H1 (cell line): ENCODE results near the gene LKAAEAR1. TPM values are rescaled to one million over a fixed set of nuclear protein-coding genes. Genes with fewer than 3 reads are reported as not detected.

Source experiments
- BCL11A ChIP-seq, 2 experiments: IDR thresholded peaks; one replicate each; pipeline ENCODE4 v1.6.1; 2011; ENCODE audit warnings: low read depth in 2 of 2, low read length in 2 of 2, mild to moderate bottlenecking in 2 of 2
- CBX5 ChIP-seq: fragments of 300-800, 300-1000 bp; sonication (generic); IDR thresholded peaks from 2 replicates; pipeline ENCODE4 v1.7.1; 2016; ENCODE audit warnings: antibody characterized with exemption, low read length, low read depth
- CBX8 ChIP-seq: fragments of 300-800, 300-1000 bp; sonication (generic); IDR thresholded peaks from 2 replicates; pipeline ENCODE4 v1.7.1; 2016; ENCODE audit warnings: low read depth, low read length, borderline replicate concordance
- CREB1 ChIP-seq: IDR thresholded peaks from 2 replicates; pipeline ENCODE4 v1.6.1; 2012; ENCODE audit warnings: inconsistent platforms
- CTBP2 ChIP-seq: IDR thresholded peaks from 2 replicates; pipeline ENCODE4 v1.7.0; 2011; ENCODE audit warnings: borderline replicate concordance, mild to moderate bottlenecking, moderate library complexity, mixed read lengths, low read length; ENCODE audit not compliant: insufficient read depth, insufficient read length
- E2F6 ChIP-seq: IDR thresholded peaks from 2 replicates; pipeline ENCODE4 v1.6.1; 2012; ENCODE audit warnings: inconsistent platforms
- GTF2F1 ChIP-seq: IDR thresholded peaks from 2 replicates; pipeline ENCODE4 v1.6.1; 2012; ENCODE audit warnings: low read depth, low read length, improper control_type of control experiment, borderline replicate concordance
- HDAC6 ChIP-seq: IDR thresholded peaks from one replicate; pipeline ENCODE4 v1.7.1; 2012; ENCODE audit warnings: low read depth, mild to moderate bottlenecking, inconsistent platforms, low read length, moderate library complexity
- KDM1A ChIP-seq: fragments of 200-600, 300-600 bp; sonication (generic); IDR thresholded peaks from 2 replicates; pipeline ENCODE4 v1.7.1; 2016; ENCODE audit warnings: mild to moderate bottlenecking, low read length, borderline replicate concordance
- KDM5A ChIP-seq: fragments of 200-600 bp; IDR thresholded peaks from 2 replicates; pipeline ENCODE4 v1.7.1; 2012; ENCODE audit warnings: mild to moderate bottlenecking, low read length, inconsistent platforms, mixed read lengths
- NRF1 ChIP-seq: IDR thresholded peaks from 2 replicates; pipeline ENCODE4 v1.6.1; 2011; ENCODE audit warnings: mild to moderate bottlenecking, low read depth, low read length, improper control_type of control experiment
- PHF8 ChIP-seq: fragments of 200-600 bp; sonication (generic); conservative IDR thresholded peaks from 2 replicates; pipeline ENCODE4 v1.7.1; 2012; ENCODE audit warnings: low read depth, mild to moderate bottlenecking, inconsistent platforms, low read length, moderate library complexity
- RBBP5 ChIP-seq: IDR thresholded peaks from 2 replicates; pipeline ENCODE4 v1.7.1; 2012; ENCODE audit warnings: low read depth, mild to moderate bottlenecking, inconsistent platforms, low read length, moderate library complexity, borderline replicate concordance
- SIN3A ChIP-seq, 2 experiments: IDR thresholded peaks in 1 of 2; conservative IDR thresholded peaks in 1 of 2; 2 replicates each; pipeline ENCODE4 v1.6.1; 2011 to 2012; ENCODE audit warnings: low read length in 2 of 2, improper control_type of control experiment in 1 of 2, low read depth in 1 of 2, mild to moderate bottlenecking in 1 of 2
- SIRT6 ChIP-seq: IDR thresholded peaks from one replicate; pipeline ENCODE4 v1.7.1; 2012; ENCODE audit warnings: low read length, inconsistent platforms
- SUZ12 ChIP-seq: fragments of 200-600 bp; sonication (generic); IDR thresholded peaks from 2 replicates; pipeline ENCODE4 v1.6.1; 2012; ENCODE audit warnings: mild to moderate bottlenecking, inconsistent platforms, low read length, moderate library complexity, mixed read lengths
- TAF1 ChIP-seq: IDR thresholded peaks from 2 replicates; pipeline ENCODE4 v1.6.1; 2011; ENCODE audit warnings: mild to moderate bottlenecking, low read depth, low read length
- TAF7 ChIP-seq: optimal IDR thresholded peaks from 2 replicates; pipeline ENCODE3; 2011; ENCODE audit warnings: low read depth, mild to moderate bottlenecking, inconsistent platforms, low read length, moderate library complexity, borderline replicate concordance
- TBP ChIP-seq: IDR thresholded peaks from 2 replicates; pipeline ENCODE4 v1.6.1; 2011; ENCODE audit warnings: low read depth, low read length, improper control_type of control experiment
- TEAD4 ChIP-seq: IDR thresholded peaks from 2 replicates; pipeline ENCODE4 v1.6.1; 2012; ENCODE audit warnings: low read depth, low read length, inconsistent platforms, mixed read lengths
- polyA plus RNA-seq, 7 experiments: library from polyadenylated mRNA; depleted of rRNA in 3 of 7; stranded (reverse) in 5 of 7; unstranded in 2 of 7; fragments of >200 nt in 5 of 7; fragments of 200-250 nt in 2 of 7; gene quantifications; 1 replicate in 5 of 7; 2 replicates in 1 of 7; 4 replicates in 1 of 7; pipeline versions ENCODE4 v1.2.1 to v1.2.3, GENCODE V29; 2011 to 2013; ENCODE audit warnings: missing spikeins in 2 of 7, mixed read lengths in 2 of 7
- total RNA-seq: library from RNA; stranded (reverse); fragmentation: NEBNext Ultra II Directional; extraction: Animal tissue kit (Norgen Biotek cat#: 25700); gene quantifications from 2 replicates; pipeline ENCODE4 v1.2.1, GENCODE V29; 2021
- TF ChIP-seq, protein P1 (sequence below): IDR thresholded peaks from 2 replicates; pipeline ENCODE4 v1.6.1; 2011; ENCODE audit warnings: low read length, improper control_type of control experiment

The LKAAEAR1 gene
- total and polyA plus RNA-seq, 2 of the 8 experiments (the other 6 are each of a cell fraction or from before 2014, with no cell fraction given): 0.41 to 0.53 TPM

- TF ChIP-seq TAF7 (no peak), HDAC6 (no peak), PHF8 (no peak), SIRT6 (no peak), TAF1 (no peak), SUZ12 (peak; percentile 98; the same call in 1 of the 2 replicates), KDM5A (no peak), E2F6 (peak; percentile 82), TBP (no peak), RBBP5 (no peak), CREB1 (no peak), SIN3A (conservative IDR thresholded peaks at IDR 0.05 in 1 of 2, IDR thresholded peaks at IDR 0.05 in 1 of 2; ENCODE audit: low read depth in 1 of 2, low read length in 2 of 2) (no peak), CBX5 (no peak), NRF1 (no peak), CTBP2 (no peak), BCL11A (IDR thresholded peaks at IDR 0.05; ENCODE audit: low read depth in 2 of 2, low read length in 2 of 2) (no peak), GTF2F1 (no peak), TEAD4 (no peak), KDM1A (0 out of 2 replicates have a peak, but pooled peaks have one; percentile 24), CBX8 (no peak)
- TF ChIP-seq, protein P1, sequence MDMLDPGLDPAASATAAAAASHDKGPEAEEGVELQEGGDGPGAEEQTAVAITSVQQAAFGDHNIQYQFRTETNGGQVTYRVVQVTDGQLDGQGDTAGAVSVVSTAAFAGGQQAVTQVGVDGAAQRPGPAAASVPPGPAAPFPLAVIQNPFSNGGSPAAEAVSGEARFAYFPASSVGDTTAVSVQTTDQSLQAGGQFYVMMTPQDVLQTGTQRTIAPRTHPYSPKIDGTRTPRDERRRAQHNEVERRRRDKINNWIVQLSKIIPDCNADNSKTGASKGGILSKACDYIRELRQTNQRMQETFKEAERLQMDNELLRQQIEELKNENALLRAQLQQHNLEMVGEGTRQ: no peak
Observed at GRCh38 chr20:64047968-64048401, 36.2 kb downstream of the LKAAEAR1 start (continued).
